ENCODE results near the gene NAPSA.

DNA sequence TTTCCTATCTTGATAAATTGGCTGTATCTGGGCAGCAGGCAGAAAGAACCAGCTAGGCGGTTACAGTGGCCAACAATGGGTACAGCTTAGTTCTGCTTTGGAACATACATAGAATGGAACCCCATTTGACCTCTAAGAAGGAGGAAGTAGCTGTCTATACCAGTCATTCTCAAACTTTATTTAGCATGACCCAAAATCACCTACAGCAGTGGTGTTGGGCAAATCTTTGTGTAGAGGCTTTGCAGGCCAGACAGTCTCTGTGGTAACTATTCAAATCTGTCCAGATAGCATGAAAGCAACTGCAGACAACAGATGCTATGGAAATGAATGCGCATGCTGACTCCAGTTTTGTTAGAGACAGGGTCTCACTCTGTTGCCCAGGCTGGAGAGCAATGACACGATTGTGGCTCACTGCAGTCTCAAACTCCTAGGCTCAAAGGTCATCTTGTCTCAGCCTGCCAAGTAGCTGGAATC, 24.3 kb downstream of the NAPSA start:
- TF ChIP-seq EZH2 (IDR thresholded peaks at IDR 0.05; ENCODE audit: insufficient read depth, low read length), result no peak
- TF ChIP-seq, protein P1, sequence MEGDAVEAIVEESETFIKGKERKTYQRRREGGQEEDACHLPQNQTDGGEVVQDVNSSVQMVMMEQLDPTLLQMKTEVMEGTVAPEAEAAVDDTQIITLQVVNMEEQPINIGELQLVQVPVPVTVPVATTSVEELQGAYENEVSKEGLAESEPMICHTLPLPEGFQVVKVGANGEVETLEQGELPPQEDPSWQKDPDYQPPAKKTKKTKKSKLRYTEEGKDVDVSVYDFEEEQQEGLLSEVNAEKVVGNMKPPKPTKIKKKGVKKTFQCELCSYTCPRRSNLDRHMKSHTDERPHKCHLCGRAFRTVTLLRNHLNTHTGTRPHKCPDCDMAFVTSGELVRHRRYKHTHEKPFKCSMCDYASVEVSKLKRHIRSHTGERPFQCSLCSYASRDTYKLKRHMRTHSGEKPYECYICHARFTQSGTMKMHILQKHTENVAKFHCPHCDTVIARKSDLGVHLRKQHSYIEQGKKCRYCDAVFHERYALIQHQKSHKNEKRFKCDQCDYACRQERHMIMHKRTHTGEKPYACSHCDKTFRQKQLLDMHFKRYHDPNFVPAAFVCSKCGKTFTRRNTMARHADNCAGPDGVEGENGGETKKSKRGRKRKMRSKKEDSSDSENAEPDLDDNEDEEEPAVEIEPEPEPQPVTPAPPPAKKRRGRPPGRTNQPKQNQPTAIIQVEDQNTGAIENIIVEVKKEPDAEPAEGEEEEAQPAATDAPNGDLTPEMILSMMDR (IDR thresholded peaks at IDR 0.05; ENCODE audit: insufficient read depth, low read depth, low read length), result no peak

Measured in astrocyte (in vitro differentiated cells and primary cell).